Activated CD8-positive, alpha-beta memory T cell treated with anti-CD3 and anti-CD28 coated beads for 36 hours (primary cell): Measurements from ENCODE around the gene OR8B4. TPM values are rescaled to one million over a fixed set of nuclear protein-coding genes. Genes with fewer than 3 reads are reported as not detected.
"Not testable (repeated sequence)": the region's sequence is repeated elsewhere in the genome, so short reads cannot be mapped to it uniquely, and the experiment has no call there.

Source experiments
- CTCF ChIA-PET: fragments of 350-600 bp; sonication (Branson Sonifier 250); formaldehyde crosslinking; loops from one replicate; lab custom pipeline; 2021; ENCODE audit warnings: antibody characterized with exemption; lab: Charles Lee
- POLR2A ChIA-PET: fragments of 350-600 bp; sonication (Branson Sonifier 250); formaldehyde crosslinking; loops from one replicate; lab custom pipeline; 2021; ENCODE audit warnings: antibody characterized with exemption; lab: Charles Lee
- total RNA-seq, 2 experiments: library from RNA; stranded (reverse); gene quantifications; one replicate each; pipeline ENCODE4 v1.2.3, GENCODE V29; 2021

The OR8B4 gene
- total RNA-seq, 2 experiments from 2014 or later: not detected

DNA sequence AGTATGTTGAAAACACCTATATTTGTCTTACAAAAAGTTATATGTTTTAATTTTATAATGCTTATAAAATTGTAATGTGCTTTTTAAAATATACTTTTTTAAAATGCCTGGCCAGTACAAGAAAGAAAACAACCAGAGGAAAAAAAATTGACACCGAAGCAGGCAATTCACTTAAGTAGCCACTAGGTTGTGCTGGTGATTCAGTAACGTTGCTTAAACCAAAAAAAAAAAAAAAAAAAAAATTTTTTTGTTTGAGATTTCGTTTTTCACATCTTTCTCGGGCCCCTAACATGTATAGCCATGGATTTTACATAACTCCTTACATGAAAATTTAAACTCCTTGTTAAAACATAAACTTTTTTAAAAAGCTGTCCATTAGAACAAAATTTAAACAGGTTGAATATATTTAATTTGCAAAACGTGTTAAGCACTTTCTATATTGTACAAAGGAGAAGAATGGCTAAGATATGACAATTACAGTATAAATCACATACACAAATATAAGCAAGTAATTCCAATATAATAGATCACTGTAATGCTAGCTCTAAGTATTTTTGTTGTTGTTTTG, 9.2 kb downstream of the OR8B4 start:
- CTCF ChIA-PET: interaction anchor here (0.8 to 1.0 kb wide), 3 partner anchors 11 to 169 kb away, joined by 3 to 5 read pairs (median 5); no protein-coding TSS in a partner anchor
- POLR2A ChIA-PET: no interaction called here

GRCh38 chr11:124409906-124410305, 14.8 kb downstream of the OR8B4 start:
- ChIA-PET POLR2A (no interaction called here), CTCF (no interaction called here)

- ChIA-PET CTCF (no interaction called here), POLR2A (no interaction called here)
These were observed 19.1 kb downstream of the OR8B4 start for GRCh38 chr11:124405581-124405980.

DNA sequence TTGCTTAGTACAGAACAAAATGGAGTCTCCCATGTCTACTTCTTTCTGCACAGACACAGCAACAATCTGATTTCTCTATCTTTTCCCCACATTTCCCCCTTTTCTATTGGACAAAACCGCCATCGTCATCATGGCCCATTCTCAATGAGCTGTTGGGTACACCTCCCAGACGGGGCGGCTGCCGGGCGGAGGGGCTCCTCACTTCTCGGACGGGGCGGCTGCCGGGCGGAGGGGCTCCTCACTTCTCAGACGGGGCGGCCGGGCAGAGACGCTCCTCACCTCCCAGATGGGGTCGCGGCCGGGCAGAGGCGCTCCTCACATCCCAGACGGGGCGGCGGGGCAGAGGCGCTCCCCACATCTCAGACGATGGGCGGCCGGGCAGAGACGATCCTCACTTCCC, 21.5 kb downstream of the OR8B4 start:
- POLR2A ChIA-PET: not testable (repeated sequence)

GRCh38 chr11:124402326-124402922, 22.2 kb downstream of the OR8B4 start:
- ChIA-PET POLR2A (no interaction called here), CTCF (interaction anchor here (0.7 to 1.1 kb wide), 2 partner anchors 8 to 14 kb away, joined by 3 to 4 read pairs; no protein-coding TSS in a partner anchor)

More for the DNA sequence above, 21.5 kb downstream of the OR8B4 start:
- CTCF ChIA-PET: not testable (repeated sequence)

- POLR2A ChIA-PET: no interaction called here
- CTCF ChIA-PET: no interaction called here
These were observed 25.7 kb downstream of the OR8B4 start, which contains the start of gene OR8B3 for GRCh38 chr11:124398924-124399323. OR8B3 (minus strand) TSS chr11:124399024; CDS start chr11:124397351, 1,673 bp downstream.

DNA sequence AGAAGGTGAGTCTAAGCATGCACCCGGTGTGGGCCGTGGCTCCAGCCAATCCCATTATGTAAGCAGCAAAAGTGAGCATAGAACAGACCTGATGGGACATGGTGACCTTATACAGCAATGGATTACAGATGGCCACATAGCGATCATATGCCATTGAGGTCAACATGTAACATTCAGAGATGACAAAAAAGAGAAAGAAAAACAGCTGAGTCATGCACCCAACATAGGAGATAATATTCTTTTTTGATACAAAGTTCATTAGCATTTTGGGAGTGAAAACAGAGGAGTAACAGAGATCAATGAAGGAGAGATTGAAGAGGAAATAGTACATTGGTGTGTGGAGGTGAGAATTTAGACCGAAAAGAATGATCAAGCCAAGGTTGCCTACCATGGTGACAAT, 27.8 kb downstream of the OR8B4 start:
- POLR2A ChIA-PET: not testable (repeated sequence)

DNA sequence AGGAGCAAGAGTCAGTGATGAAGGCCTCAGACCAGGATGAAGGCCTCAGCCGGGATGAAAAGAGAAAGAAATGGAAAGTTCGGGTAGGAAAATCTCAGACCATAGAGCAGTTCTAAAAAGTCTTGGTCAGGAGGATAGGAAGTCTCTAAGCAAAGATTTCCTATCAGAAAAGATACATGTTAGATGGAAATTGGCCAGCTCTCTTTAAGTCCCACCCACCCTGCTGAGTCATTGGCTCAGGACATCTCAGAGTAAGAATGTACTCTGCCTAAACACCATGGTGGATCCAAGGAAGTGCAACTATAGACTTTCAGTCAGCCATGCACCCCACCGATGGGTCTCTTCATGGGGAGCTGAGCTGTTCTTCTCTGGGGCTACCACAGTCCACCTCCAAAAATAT, 30.3 kb downstream of the OR8B4 start:
- ChIA-PET POLR2A (no interaction called here), CTCF (no interaction called here)

More for the DNA sequence above, 27.8 kb downstream of the OR8B4 start:
- CTCF ChIA-PET: not testable (repeated sequence)

DNA sequence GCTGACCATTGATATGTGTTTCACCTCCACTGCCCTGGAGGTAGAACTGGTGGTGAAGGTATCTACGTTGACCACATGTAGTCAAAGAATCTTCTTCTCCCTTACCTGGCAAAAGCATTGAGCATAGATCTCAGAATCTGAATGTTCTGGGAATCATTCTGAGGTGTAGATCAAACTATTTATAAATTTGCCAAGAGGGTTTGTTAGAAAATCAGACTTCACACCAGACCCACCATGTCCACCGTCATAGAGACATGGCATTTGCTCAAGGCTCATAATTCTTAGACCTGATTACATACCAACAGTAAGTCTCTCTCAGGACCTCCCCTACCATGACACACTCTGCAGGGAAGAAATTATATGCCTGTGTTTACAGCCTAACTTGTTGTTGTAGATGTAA, 40.3 kb downstream of the OR8B4 start, which contains the start of gene OR8B2:
Gene OR8B2, minus strand, starts transcription at position 101 of the 400 bp plus-strand sequence. CDS start 1,156 bp downstream, outside the sequence.
- POLR2A ChIA-PET: no interaction called here

GRCh38 chr11:124382857-124383256, 41.8 kb downstream of the OR8B4 start:
- CTCF ChIA-PET, POLR2A ChIA-PET: not testable (repeated sequence)

More for the DNA sequence above, 40.3 kb downstream of the OR8B4 start, which contains the start of gene OR8B2:
- CTCF ChIA-PET: no interaction called here

DNA sequence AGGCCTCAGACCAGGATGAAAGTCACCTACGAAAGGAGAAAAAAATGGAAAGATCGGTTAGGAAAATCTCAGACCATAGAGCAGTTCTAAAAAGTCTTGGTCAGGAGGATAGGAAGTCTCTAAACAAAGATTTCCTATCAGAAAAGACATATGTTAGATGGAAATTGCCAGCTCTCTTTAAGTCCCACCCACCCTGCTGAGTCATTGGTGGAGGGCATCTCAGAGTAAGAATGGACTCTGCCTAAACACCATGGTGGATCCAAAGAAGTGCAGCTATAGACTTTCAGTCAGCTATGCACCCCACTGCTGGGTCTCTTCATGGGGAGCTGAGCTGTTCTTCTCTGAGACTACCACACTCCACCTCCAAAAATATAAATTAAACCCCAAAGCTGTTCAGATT, 44.1 kb downstream of the OR8B4 start:
- ChIA-PET CTCF (no interaction called here), POLR2A (no interaction called here)

DNA sequence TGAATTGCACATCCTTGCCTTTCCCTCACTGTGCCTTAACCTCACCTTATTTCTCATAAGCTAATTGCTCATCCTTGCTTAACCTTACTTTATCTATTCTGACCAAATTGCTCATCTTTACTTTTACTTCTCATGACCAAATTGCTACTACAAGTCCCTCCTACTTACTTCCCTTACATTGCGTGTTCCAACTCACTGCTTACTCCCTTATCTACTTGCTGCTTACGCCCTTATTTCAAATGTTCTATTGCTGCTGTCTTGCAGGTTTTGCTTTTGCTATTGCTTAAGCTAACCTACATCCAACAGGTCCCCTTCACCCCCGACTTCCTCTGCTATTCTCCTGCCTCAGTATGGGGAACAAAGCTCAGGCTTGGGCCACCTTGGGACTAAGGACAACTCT, 48.4 kb downstream of the OR8B4 start:
- POLR2A ChIA-PET: no interaction called here
- CTCF ChIA-PET: no interaction called here

Other genes starting within 250 kb of the OR8B4 start
- not detected for gene OR10D3, start 241.5 kb downstream of the OR8B4 start, total RNA-seq
- not detected for gene OR8G1, start 183.8 kb downstream of the OR8B4 start, total RNA-seq
- not detected for gene OR8G5, start 168.5 kb downstream of the OR8B4 start, total RNA-seq
- not detected for gene OR8D1, start 110.9 kb downstream of the OR8B4 start, total RNA-seq
- gene OR8D2, start 104.7 kb downstream of the OR8B4 start, total RNA-seq: not detected
- gene OR8B2, start 40.4 kb downstream of the OR8B4 start, total RNA-seq: not detected
- not detected for gene OR8B3, start 25.8 kb downstream of the OR8B4 start, total RNA-seq
- gene OR8B8, start 20.8 kb upstream of the OR8B4 start, total RNA-seq: not detected
- gene OR8B12, start 118.8 kb upstream of the OR8B4 start, total RNA-seq: not detected
- not detected for gene OR8A1, start 145.1 kb upstream of the OR8B4 start, total RNA-seq
- not detected for gene PANX3, start 186.6 kb upstream of the OR8B4 start, total RNA-seq
- 10 to 100 TPM; 40.6 to 40.7 TPM for gene TBRG1, start 198.0 kb upstream of the OR8B4 start, total RNA-seq
- 1 to 10 TPM; 4.8 to 5.4 TPM for gene SIAE, start 248.9 kb upstream of the OR8B4 start, total RNA-seq
- 1 to 10 TPM; 3.8 to 4.3 TPM for gene SPA17, start 249.0 kb upstream of the OR8B4 start, total RNA-seq